H9 (cell line): ENCODE data around the gene PTGER4. TPM values are rescaled to one million over a fixed set of nuclear protein-coding genes. Genes with fewer than 3 reads are reported as not detected.

ENCODE experiments used
- DNase-seq: peaks from one replicate; pipeline ENCODE4 v3.0.0-alpha.2; 2017
- H2AFZ ChIP-seq: one replicate; pipeline ENCODE4 v1.6.1; 2013; ENCODE audit warnings: mild to moderate bottlenecking, low read length, control low read depth, moderate library complexity
- H2AK5ac ChIP-seq: 2 replicates; pipeline ENCODE4 v1.6.1; 2013; ENCODE audit warnings: low read length, control low read depth, mixed read lengths; ENCODE audit not compliant: insufficient read length
- H2BK120ac ChIP-seq: one replicate; pipeline ENCODE4 v1.6.1; 2013; ENCODE audit warnings: low read depth, mild to moderate bottlenecking, low read length, control low read depth, inconsistent platforms; ENCODE audit not compliant: poor library complexity, severe bottlenecking
- H2BK12ac ChIP-seq: 2 replicates; pipeline ENCODE4 v1.6.1; 2013; ENCODE audit warnings: low read length, control low read depth, mixed read lengths, low read depth; ENCODE audit not compliant: insufficient read length
- H2BK15ac ChIP-seq: 2 replicates; pipeline ENCODE4 v1.6.1; 2013; ENCODE audit warnings: low read depth, low read length, control low read depth
- H2BK20ac ChIP-seq: one replicate; pipeline ENCODE4 v1.6.1; 2013; ENCODE audit warnings: low read depth, mild to moderate bottlenecking, low read length, control low read depth, inconsistent platforms; ENCODE audit not compliant: poor library complexity, severe bottlenecking
- H2BK5ac ChIP-seq: 2 replicates; pipeline ENCODE4 v1.6.1; 2013; ENCODE audit warnings: low read length, control low read depth, mixed read lengths; ENCODE audit not compliant: insufficient read length
- H3K14ac ChIP-seq: 2 replicates; pipeline ENCODE4 v1.6.1; 2013; ENCODE audit warnings: low read length, control low read depth; ENCODE audit not compliant: insufficient read depth
- H3K18ac ChIP-seq: 2 replicates; pipeline ENCODE4 v1.6.1; 2013; ENCODE audit warnings: low read depth, mild to moderate bottlenecking, mixed read lengths, low read length, control low read depth; ENCODE audit not compliant: insufficient read length
- H3K23ac ChIP-seq: 2 replicates; pipeline ENCODE4 v1.6.1; 2013; ENCODE audit warnings: low read length, control low read depth, mixed read lengths, low read depth; ENCODE audit not compliant: insufficient read length
- H3K23me2 ChIP-seq: 2 replicates; pipeline ENCODE4 v1.6.1; 2013; ENCODE audit warnings: low read depth, mild to moderate bottlenecking, mixed read lengths, low read length, control low read depth; ENCODE audit not compliant: insufficient read length, poor library complexity, severe bottlenecking
- H3K27ac ChIP-seq: 2 replicates; pipeline ENCODE4 v1.5.1; 2013; ENCODE audit warnings: low read length, control low read depth, mixed read lengths, low read depth; ENCODE audit not compliant: insufficient read length
- H3K27me3 ChIP-seq: 2 replicates; pipeline ENCODE4 v1.6.1; 2013; ENCODE audit warnings: low read length, control low read depth, inconsistent platforms; ENCODE audit not compliant: insufficient read depth
- H3K4ac ChIP-seq: 2 replicates; pipeline ENCODE4 v1.6.1; 2013; ENCODE audit warnings: low read depth, mild to moderate bottlenecking, control low read depth, inconsistent platforms, low read length, moderate library complexity
- H3K4me1 ChIP-seq: 2 replicates; pipeline ENCODE4 v1.6.1; 2013; ENCODE audit warnings: low read length, control low read depth, inconsistent platforms; ENCODE audit not compliant: insufficient read depth
- H3K4me2 ChIP-seq: 2 replicates; pipeline ENCODE4 v1.6.1; 2013; ENCODE audit warnings: low read length, control low read depth, mixed read lengths; ENCODE audit not compliant: insufficient read length, insufficient read depth
- H3K56ac ChIP-seq: 2 replicates; pipeline ENCODE4 v1.6.1; 2013; ENCODE audit warnings: low read depth, mild to moderate bottlenecking, mixed read lengths, low read length, control low read depth; ENCODE audit not compliant: insufficient read length
- H3K79me1 ChIP-seq: 2 replicates; pipeline ENCODE4 v1.6.1; 2013; ENCODE audit warnings: low read depth, mild to moderate bottlenecking, moderate library complexity, low read length, control low read depth, inconsistent platforms; ENCODE audit not compliant: insufficient read depth, poor library complexity, severe bottlenecking
- H3K79me2 ChIP-seq: 2 replicates; pipeline ENCODE4 v1.6.1; 2013; ENCODE audit warnings: low read length, control low read depth, inconsistent platforms; ENCODE audit not compliant: insufficient read depth
- H3K9ac ChIP-seq: 2 replicates; pipeline ENCODE4 v1.6.1; 2013; ENCODE audit warnings: low read length, control low read depth, mixed read lengths; ENCODE audit not compliant: insufficient read length; ENCODE audit errors: extremely low read depth
- H3K9me3 ChIP-seq: one replicate; pipeline ENCODE4 v1.6.1; 2013; ENCODE audit warnings: low read depth, low read length, inconsistent platforms; ENCODE audit not compliant: control insufficient read depth
- H3T11ph ChIP-seq: one replicate; pipeline ENCODE4 v1.6.1; 2013; ENCODE audit warnings: mild to moderate bottlenecking, low read length, control low read depth, inconsistent platforms
- H4K20me1 ChIP-seq: one replicate; pipeline ENCODE4 v1.6.1; 2013; ENCODE audit not compliant: control insufficient read depth, insufficient read length, insufficient read depth
- H4K5ac ChIP-seq: 2 replicates; pipeline ENCODE4 v1.6.1; 2013; ENCODE audit warnings: low read depth, mild to moderate bottlenecking, mixed read lengths, low read length, control low read depth; ENCODE audit not compliant: insufficient read length
- H4K8ac ChIP-seq: replicated peaks from 2 replicates; pipeline ENCODE4 v1.6.1; 2013; ENCODE audit warnings: low read length, control low read depth, mixed read lengths, low read depth; ENCODE audit not compliant: insufficient read length
- H4K91ac ChIP-seq: 2 replicates; pipeline ENCODE4 v1.6.1; 2013; ENCODE audit warnings: low read depth, mild to moderate bottlenecking, moderate library complexity, mixed read lengths, low read length, control low read depth; ENCODE audit not compliant: insufficient read length
- H3K27ac Mint-ChIP-seq, 3 experiments: 2 replicates in 2 of 3; 3 replicates in 1 of 3; pipeline ENCODE4 v1.8.0; 2020 to 2021; ENCODE audit warnings: mixed read lengths in 3 of 3, mild to moderate bottlenecking in 1 of 3, moderate library complexity in 1 of 3
- H3K27me3 Mint-ChIP-seq: 2 replicates; pipeline ENCODE4 v1.8.0; 2021; ENCODE audit warnings: low read depth, mild to moderate bottlenecking, moderate library complexity, mixed read lengths
- H3K36me3 Mint-ChIP-seq, 3 experiments: 2 replicates in 2 of 3; 3 replicates in 1 of 3; pipeline ENCODE4 v1.8.0; 2020 to 2021; ENCODE audit warnings: low read depth in 3 of 3, mixed read lengths in 3 of 3; ENCODE audit not compliant: insufficient read depth in 1 of 3
- H3K4me1 Mint-ChIP-seq, 2 experiments: 2 replicates each; pipeline ENCODE4 v1.8.0; 2020; ENCODE audit warnings: mixed read lengths in 2 of 2
- H3K4me3 Mint-ChIP-seq, 2 experiments: 2 replicates in 1 of 2; 3 replicates in 1 of 2; pipeline ENCODE4 v1.8.0; 2020 to 2021; ENCODE audit warnings: mild to moderate bottlenecking in 2 of 2, mixed read lengths in 2 of 2, moderate library complexity in 1 of 2
- H3K9me3 Mint-ChIP-seq, 2 experiments: 2 replicates in 1 of 2; 3 replicates in 1 of 2; pipeline ENCODE4 v1.8.0; 2020; ENCODE audit warnings: mild to moderate bottlenecking in 2 of 2, mixed read lengths in 2 of 2, moderate library complexity in 1 of 2
- CTCF ChIP-seq: fragments of 200-600 bp; sonication (generic); conservative IDR thresholded peaks from 3 replicates; pipeline ENCODE4 v1.8.0; 2021; ENCODE audit warnings: antibody characterized with exemption, mild to moderate bottlenecking
- WGBS: extraction: QIAGEN DNeasy Blood & Tissue Kit; methylation state at CpG from one replicate; pipeline ENCODE4 v1.1.7; 2013; ENCODE audit warnings: missing lambda C conversion rate, low lambda C conversion rate, mixed read lengths; ENCODE audit not compliant: insufficient read length; ENCODE audit errors: extremely low coverage; 5-methylcytosine and 5-hydroxymethylcytosine counted together
- total RNA-seq: library from RNA; stranded (reverse); gene quantifications from 2 replicates; pipeline ENCODE4 v1.2.1, GENCODE V29; 2021

PTGER4 gene
- total RNA-seq, 1 experiment from 2014 or later, result 0.35 TPM

DNA sequence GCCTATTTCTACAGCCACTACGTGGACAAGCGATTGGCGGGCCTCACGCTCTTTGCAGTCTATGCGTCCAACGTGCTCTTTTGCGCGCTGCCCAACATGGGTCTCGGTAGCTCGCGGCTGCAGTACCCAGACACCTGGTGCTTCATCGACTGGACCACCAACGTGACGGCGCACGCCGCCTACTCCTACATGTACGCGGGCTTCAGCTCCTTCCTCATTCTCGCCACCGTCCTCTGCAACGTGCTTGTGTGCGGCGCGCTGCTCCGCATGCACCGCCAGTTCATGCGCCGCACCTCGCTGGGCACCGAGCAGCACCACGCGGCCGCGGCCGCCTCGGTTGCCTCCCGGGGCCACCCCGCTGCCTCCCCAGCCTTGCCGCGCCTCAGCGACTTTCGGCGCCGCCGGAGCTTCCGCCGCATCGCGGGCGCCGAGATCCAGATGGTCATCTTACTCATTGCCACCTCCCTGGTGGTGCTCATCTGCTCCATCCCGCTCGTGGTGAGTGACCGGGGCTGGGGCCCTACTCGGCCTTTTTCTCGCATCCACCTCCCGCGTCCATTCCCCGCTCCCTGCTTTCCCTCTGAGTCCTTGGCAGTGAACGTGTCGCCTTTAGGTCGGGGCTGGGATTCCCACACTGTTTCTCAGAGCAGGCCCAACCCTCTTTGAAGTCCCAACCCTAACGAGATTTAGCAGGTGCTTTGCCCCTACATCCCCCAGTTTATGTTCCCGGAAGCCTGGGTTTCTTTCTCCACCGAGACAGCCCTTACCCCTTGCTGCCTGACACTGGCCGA, 1.8 kb downstream of the PTGER4 start:
- Histone ChIP-seq H3K27ac (no peak overlapping the region), H3K4me1 (peaks cover 5% of the 10 kb centered on the region; the same call in 1 of the 2 replicates), H2BK15ac (no peak overlapping the region), H3K9me3 (no peaks in the 10 kb centered on the region), H2BK120ac (no peak overlapping the region), H3K14ac (no peak overlapping the region; the same call in 1 of the 2 replicates), H3K9ac (no peak overlapping the region), H3K4ac (no peak overlapping the region), H4K5ac (no peak overlapping the region), H3T11ph (no peak overlapping the region), H2AFZ (no peak overlapping the region), H4K8ac (no peak overlapping the region), H3K27me3 (peaks cover 29% of the 10 kb centered on the region), H3K56ac (no peak overlapping the region), H3K18ac (peak overlapping the region; percentile 6), H2BK20ac (no peak overlapping the region), H3K23ac (no peak overlapping the region), H3K79me1 (no peaks in the 10 kb centered on the region), H2AK5ac (no peak overlapping the region), H3K23me2 (peaks cover 27% of the 10 kb centered on the region), H3K4me2 (peak overlapping the region; percentile 65), H4K91ac (no peak overlapping the region), H2BK12ac (no peak overlapping the region), H3K79me2 (no peaks in the 10 kb centered on the region), H4K20me1 (no peaks in the 10 kb centered on the region), H2BK5ac (no peak overlapping the region)
- Mint-ChIP-seq H3K4me1 (peaks cover 37 to 41% of the 10 kb centered on the region in 2 experiments), H3K36me3 (peaks cover 0 to 3% (median 0%) of the 10 kb centered on the region in 3 experiments; a peak in 1 of 7 replicates), H3K27ac (no peak overlapping the region), H3K27me3 (peaks cover 57% of the 10 kb centered on the region), H3K9me3 (peaks cover 3% of the 10 kb centered on the region in 2 experiments; a peak in 3 of 5 replicates), H3K4me3 (peak overlapping the region; percentile 81 to 89)
- peak; percentile 63 for DNase-seq
- no CpG with 5 or more reads among the region's 67 CpGs for WGBS
- no peak for TF ChIP-seq CTCF
